Stimulated activated CD4-positive, alpha-beta T cell treated with anti-CD3 and anti-CD28 coated beads, TNF-alpha, amount 100 ng/mL, for 48 hours (primary cell): ENCODE measurements around the gene PRKAA2.
"Not testable (repeated sequence)": the region's sequence is repeated elsewhere in the genome, so short reads cannot be mapped to it uniquely, and the experiment has no call there.

ENCODE experiments used
- DNase-seq, 3 donors: peaks; one replicate each; pipeline ENCODE4 v3.0.0-alpha.2; 2020; ENCODE audit warnings: low read depth in 3 of 3

The PRKAA2 gene

DNA sequence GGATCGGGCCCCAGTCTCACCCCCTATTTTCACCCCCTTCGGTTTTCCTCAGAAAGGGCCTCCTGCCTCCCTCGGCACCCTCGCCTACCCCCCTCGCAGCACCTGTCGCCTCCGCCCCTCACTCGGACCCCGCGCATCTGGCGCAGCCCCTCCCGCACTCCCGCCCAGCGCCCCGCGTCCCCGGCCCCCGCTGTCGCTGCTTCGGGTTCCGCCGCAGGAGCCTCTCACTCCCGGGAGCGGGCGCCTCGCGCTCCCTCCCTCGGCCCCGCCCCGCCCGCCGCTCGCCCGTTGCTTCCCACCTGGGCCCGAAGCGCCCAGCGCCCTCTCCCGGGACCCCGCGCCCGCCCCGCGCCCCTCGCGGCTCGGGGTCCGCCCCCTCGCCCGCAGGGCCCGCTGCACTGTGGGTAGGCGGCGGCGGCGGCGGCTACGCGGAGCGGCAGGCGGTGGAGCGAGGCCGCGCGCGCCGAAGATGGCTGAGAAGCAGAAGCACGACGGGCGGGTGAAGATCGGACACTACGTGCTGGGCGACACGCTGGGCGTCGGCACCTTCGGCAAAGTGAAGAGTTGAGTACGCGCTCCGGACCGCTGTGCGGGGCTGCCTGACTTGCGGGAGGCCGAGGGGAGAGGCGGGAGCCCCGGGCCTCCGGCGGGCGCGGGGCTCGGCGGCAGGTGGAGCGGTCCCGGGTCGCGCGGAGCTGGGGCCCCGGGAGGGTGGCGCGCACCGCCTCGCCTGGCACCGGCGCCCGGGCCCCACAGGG lies at the start of gene PRKAA2:
Gene PRKAA2, plus strand, starts transcription at position 396 of the 758 bp plus-strand sequence. Its CDS starts 74 bp downstream, at position 470.
- peak in 1 of 3 donors; percentile 8 for DNase-seq

- DNase-seq = not testable (repeated sequence)
Observed at GRCh38 chr1:56595397-56596191, 49.5 kb upstream of the PRKAA2 start.

DNA sequence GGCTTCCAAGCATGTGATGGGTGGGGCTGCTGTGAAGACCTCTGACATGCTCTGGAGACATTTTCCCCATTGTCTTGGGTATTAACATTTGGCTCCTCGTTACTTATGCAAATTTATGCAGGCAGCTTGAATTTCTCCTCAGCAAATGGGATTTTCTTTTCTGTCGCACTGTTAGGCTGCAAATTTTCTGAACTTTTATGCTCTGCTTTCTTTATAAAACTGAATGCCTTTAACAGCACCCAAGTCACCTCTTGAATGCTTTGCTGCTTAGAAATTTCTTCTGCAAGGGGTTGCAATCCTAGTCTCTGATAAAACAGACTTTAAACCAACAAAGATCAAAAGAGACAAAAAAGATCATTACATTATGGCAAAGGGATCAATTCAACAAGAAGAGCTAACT lies 35.0 kb upstream of the PRKAA2 start:
- not testable (repeated sequence) for DNase-seq

DNA sequence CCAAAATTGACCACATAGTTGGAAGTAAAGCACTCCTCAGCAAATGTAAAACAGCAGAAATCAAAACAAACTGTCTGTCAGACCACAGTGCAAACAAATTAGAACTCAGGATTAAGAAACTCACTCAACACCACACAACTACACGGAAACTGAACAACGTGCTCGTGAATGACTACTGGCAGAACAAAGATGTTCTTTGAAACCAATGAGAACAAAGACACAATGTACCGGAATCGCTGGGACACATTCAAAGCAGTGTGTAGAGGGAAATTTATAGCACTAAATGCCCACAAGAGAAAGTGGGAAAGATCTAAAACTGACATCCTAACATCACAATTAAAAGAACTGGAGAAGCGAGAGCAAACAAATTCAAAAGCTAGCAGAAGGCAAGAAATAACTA lies 34.3 kb upstream of the PRKAA2 start:
- DNase-seq = not testable (repeated sequence)

DNA sequence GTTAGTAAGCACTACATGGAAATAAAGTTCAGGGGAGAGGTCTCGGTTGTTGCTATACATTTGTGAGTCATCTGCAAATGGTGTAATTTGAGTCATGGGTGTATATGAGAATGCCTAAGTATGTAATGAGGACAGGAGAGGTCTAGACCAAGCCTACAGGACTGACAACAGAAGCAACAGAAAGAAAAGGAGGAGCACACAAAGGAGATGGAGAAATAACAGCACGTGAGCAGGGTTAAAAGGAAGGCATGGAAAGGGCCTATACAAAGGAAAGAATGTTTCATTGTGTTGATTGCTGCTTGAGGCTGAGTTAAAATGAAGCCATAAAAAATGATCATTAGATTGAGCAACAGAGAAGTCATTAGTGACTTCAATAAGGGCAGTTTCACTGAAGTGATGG lies 28.0 kb upstream of the PRKAA2 start:
- no peak for DNase-seq

GRCh38 chr1:56625819-56626440 lies 19.2 kb upstream of the PRKAA2 start:
- DNase-seq = no peak

DNA sequence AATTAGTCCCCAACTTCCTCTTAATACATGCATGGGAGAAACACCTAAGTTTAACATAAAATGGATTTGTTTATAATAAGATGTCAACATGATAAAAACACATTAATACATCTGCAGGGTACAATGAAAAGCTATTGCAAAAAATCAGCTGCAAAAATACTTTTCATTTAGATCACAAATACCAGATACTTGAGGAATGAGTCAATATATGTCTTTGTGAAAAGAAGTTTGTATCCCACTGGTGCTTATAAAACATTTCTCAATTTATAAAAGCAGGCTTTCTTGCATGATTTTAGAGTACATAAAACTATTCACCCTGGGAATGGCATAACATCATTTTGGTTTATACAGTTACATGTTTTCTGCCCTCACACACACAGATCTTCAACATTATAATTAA lies 18.6 kb upstream of the PRKAA2 start:
- no peak for DNase-seq

- DNase-seq = no peak
Observed at GRCh38 chr1:56627019-56627635, 18.0 kb upstream of the PRKAA2 start.

DNA sequence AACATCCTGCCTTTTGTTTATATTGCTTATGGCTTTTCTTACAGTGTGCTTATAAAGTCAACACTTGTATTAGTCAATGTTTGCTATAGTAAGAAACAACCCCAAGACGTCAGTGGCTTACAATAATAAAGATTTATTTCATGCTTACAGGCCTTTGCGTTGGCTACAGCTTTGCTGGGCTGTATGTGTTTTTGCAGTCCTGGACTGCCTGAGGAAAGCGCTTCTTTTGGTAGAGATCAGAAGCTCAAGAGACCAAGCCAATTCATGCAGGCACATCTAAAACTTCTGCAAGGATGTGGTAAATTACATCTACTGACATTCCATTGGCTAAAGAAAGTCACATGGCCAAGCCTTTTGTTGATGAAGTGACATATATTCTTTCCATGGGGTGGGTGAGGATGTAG lies 17.5 kb upstream of the PRKAA2 start:
- no peak for DNase-seq

- no peak for DNase-seq
Observed at GRCh38 chr1:56630786-56631185, 14.3 kb upstream of the PRKAA2 start.

GRCh38 chr1:56631901-56632300 lies 13.2 kb upstream of the PRKAA2 start:
- DNase-seq = no peak

GRCh38 chr1:56634981-56635380 lies 10.1 kb upstream of the PRKAA2 start:
- DNase-seq = no peak

- DNase-seq = no peak
Observed at GRCh38 chr1:56638248-56638647, 6.9 kb upstream of the PRKAA2 start.

GRCh38 chr1:56639211-56639610 lies 5.9 kb upstream of the PRKAA2 start:
- no peak for DNase-seq

DNA sequence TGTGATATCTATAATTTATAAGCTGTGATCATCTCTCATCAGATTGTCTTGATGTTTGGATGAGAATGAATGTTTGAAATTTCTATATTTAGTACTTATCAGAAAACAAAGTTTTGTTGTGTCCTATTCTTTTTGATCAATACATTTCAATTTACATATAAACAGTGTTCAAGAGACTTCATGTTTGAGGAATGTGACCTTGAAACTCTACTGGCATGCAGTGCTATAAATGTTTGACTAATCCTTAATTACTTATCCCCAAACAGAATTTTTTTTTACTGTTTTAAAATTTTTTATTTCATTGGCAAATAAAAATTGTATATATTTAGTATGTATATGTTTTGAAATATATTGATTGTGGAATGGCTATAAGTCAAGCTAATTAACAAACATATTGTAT lies 1.5 kb upstream of the PRKAA2 start:
- no peak for DNase-seq

GRCh38 chr1:56644064-56644918 lies 823 bp upstream of the PRKAA2 start:
- no peak for DNase-seq

DNA sequence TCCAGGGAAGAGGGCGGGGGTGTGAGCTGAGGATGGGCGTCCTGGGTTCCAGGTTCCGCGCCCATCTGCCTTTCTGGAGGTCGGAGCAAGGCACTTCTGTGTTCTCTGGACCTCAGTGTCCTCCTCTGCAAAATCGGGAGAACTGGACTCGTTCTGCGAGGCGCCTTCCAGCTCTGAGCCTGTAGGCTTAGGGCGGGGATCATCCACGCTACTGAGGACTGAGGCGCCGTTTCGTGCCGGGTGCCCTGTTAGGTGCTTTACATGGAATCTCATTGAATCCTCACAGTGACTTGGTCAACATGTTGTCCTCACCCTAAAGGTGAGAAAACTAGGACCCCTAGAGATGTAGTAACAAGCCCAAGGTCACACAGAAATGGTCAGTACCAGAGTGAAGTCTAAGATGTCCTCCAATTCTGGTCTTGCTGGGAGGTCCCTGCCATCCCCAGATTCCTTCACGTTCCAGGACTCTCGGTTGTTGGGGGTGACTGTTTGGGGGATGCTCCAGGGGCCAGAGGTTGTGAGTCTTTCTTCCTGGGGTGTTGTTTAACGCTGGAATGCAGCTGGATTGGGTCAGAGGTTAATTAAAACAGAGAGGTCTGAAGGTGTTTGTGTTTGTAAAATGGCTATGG lies 677 bp downstream of the PRKAA2 start:
- no peak for DNase-seq

DNA sequence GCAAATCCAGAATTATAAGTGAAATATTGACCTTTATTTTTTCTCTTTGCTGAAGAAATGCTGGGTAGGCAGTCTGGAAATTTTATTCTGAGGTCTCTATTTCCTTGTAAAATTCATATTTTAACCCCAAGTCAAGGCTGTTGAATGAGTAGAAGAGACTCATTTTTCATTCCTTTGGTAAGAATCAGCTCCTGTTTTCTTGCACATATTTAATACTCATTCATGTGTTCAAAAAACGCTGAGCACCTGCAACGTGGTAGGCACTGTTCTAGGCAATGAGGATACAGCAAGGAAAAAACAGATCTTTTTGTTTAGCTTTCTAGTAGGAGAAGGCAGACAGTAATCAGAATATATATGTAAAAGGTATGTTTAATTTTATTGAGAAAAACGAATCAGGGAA lies 1.5 kb downstream of the PRKAA2 start:
- DNase-seq = no peak

DNA sequence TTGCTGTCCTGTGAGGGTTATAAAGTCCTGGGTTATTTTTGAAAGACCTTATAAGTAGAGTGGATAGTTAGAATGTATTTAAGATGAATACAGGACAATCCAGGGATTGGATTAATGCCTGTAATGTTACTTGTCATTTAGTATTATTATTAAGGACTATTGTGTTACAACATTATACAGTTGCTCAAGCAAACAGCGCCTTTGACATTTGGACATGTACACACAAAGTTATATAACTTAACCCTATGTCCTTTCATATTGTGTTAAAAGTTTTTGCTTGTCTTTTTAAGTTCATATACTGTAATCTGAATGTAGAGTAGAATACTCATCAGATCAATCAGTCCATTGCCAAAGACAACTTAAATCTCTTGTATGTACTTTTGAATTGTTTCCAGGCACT lies 2.0 kb downstream of the PRKAA2 start:
- no peak for DNase-seq

- no peak for DNase-seq
Observed at GRCh38 chr1:56648546-56648945, 3.4 kb downstream of the PRKAA2 start.
